Measurements from ENCODE around the gene NDST4.
"Not testable (repeated sequence)": the region's sequence is repeated elsewhere in the genome, so short reads cannot be mapped to it uniquely, and the experiment has no call there.

The NDST4 gene

GRCh38 chr4:115053313-115053712, 60.1 kb downstream of the NDST4 start:
- DNase-seq (ENCODE audit: low spot score) = no peak

GRCh38 chr4:115042496-115042895, 70.9 kb downstream of the NDST4 start:
- no peak for DNase-seq (ENCODE audit: low spot score)

- DNase-seq (ENCODE audit: low spot score) = no peak
Observed at GRCh38 chr4:115030281-115030680, 83.1 kb downstream of the NDST4 start.

GRCh38 chr4:115028682-115029410, 84.6 kb downstream of the NDST4 start:
- no peak for DNase-seq (ENCODE audit: low spot score)

GRCh38 chr4:114999880-115000279, 113.5 kb downstream of the NDST4 start:
- no peak for DNase-seq (ENCODE audit: low spot score)

GRCh38 chr4:114998316-114998715, 115.1 kb downstream of the NDST4 start:
- DNase-seq (ENCODE audit: low spot score) = no peak

- no peak for DNase-seq (ENCODE audit: low spot score)
Observed at GRCh38 chr4:114997576-114998247, 115.7 kb downstream of the NDST4 start.

- DNase-seq (ENCODE audit: low spot score) = no peak
Observed at GRCh38 chr4:114986133-114986532, 127.3 kb downstream of the NDST4 start.

- DNase-seq (ENCODE audit: low spot score) = no peak
Observed at GRCh38 chr4:114980932-114981708, 132.3 kb downstream of the NDST4 start.

- DNase-seq (ENCODE audit: low spot score) = not testable (repeated sequence)
Observed at GRCh38 chr4:114980399-114980798, 133.0 kb downstream of the NDST4 start.

- no peak for DNase-seq (ENCODE audit: low spot score)
Observed at GRCh38 chr4:114976901-114977300, 136.5 kb downstream of the NDST4 start.

- DNase-seq (ENCODE audit: low spot score) = no peak
Observed at GRCh38 chr4:114964026-114964425, 149.4 kb downstream of the NDST4 start.

GRCh38 chr4:114945616-114946015, 167.8 kb downstream of the NDST4 start:
- DNase-seq (ENCODE audit: low spot score) = no peak

- no peak for DNase-seq (ENCODE audit: low spot score)
Observed at GRCh38 chr4:114941503-114941902, 171.9 kb downstream of the NDST4 start.

GRCh38 chr4:114927881-114928280, 185.5 kb downstream of the NDST4 start:
- no peak for DNase-seq (ENCODE audit: low spot score)

- no peak for DNase-seq (ENCODE audit: low spot score)
Observed at GRCh38 chr4:114926583-114926982, 186.8 kb downstream of the NDST4 start.

GRCh38 chr4:114924311-114924710, 189.1 kb downstream of the NDST4 start:
- no peak for DNase-seq (ENCODE audit: low spot score)

- DNase-seq (ENCODE audit: low spot score) = no peak
Observed at GRCh38 chr4:114922592-114922933, 190.9 kb downstream of the NDST4 start.

GRCh38 chr4:114921790-114922591, 191.4 kb downstream of the NDST4 start:
- DNase-seq (ENCODE audit: low spot score) = no peak

- no peak for DNase-seq (ENCODE audit: low spot score)
Observed at GRCh38 chr4:114921191-114921590, 192.2 kb downstream of the NDST4 start.

GRCh38 chr4:114911111-114911510, 202.3 kb downstream of the NDST4 start:
- DNase-seq (ENCODE audit: low spot score) = no peak

- no peak for DNase-seq (ENCODE audit: low spot score)
Observed at GRCh38 chr4:114907568-114907967, 205.9 kb downstream of the NDST4 start.

All from D341Med (cell line).